Measurements from ENCODE around the gene F12.

- no peak for TF ChIP-seq CTCF (IDR thresholded peaks at IDR 0.05; ENCODE audit: low read length)
- TF ChIP-seq EZH2 (IDR thresholded peaks at IDR 0.05; ENCODE audit: borderline replicate concordance, low read length), result no peak
Measured at GRCh38 chr5:177372910-177373309, 36.5 kb downstream of the F12 start.

Data from OCI-LY1 (cell line).